KBM-7 (cell line): ENCODE data around the gene CBARP.
"Not testable (repeated sequence)": the region's sequence is repeated elsewhere in the genome, so short reads cannot be mapped to it uniquely, and the experiment has no call there.

Experiments used
- DNase-seq: peaks from one replicate; pipeline ENCODE4 v3.0.0-alpha.2; 2015
- in situ Hi-C: fragments of 300-500 bp; cut with MboI; formaldehyde crosslinking; loops from 2 replicates; pipeline ENCODE4 v1.14.3; 2020; ENCODE audit warnings: low sequenced_read_pairs, low pct_unique_long_range_greater_than_20kb, mixed read lengths

CBARP gene

DNA sequence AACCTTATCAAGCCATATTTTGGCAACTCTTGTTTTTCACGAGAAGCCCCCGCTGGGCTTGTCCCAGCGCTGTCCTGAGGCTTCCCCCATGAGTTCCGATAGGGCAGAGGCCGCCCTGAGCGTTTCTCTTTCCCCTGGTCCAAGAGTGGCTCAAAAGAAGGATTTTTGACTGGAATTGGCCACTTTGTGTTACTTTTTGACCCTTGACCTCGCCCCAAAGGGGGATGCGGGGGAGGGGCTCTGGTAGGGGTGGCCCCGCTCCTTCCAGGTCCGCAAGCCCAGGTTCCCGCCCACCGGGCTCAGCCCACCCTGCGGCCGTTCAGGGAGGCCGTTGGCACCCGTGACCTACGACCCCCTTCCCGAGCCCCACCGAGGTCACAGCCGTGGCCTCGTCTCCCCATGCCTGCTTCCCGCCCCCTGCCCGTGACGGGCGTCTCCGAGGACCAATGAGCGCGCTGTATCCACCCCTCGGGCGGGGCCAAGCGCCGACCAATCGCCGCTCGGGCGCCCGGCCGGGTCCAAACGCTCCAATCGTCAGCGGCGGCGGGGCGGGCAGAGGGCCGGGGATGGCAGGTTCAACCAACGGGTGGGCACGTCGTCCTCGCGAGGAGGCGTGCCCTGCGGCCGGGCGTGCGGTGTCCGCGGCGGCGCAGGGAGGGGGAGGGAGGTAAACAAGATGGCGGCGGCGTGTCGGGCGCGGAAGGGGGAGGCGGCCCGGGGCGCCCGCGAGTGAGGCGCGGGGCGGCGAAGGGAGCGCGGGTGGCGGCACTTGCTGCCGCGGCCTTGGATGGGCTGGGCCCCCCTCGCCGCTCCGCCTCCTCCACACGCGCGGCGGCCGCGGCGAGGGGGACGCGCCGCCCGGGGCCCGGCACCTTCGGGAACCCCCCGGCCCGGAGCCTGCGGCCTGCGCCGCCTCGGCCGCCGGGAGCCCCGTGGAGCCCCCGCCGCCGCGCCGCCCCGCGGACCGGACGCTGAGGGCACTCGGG, 32.4 kb downstream of the CBARP start, which contains the start of gene STK11:
Gene STK11, plus strand, starts transcription at position 665 of the 986 bp plus-strand sequence. CDS start 1,136 bp downstream, outside the sequence.
- in situ Hi-C loops = no loop called here
- DNase-seq = peak; percentile 97

DNA sequence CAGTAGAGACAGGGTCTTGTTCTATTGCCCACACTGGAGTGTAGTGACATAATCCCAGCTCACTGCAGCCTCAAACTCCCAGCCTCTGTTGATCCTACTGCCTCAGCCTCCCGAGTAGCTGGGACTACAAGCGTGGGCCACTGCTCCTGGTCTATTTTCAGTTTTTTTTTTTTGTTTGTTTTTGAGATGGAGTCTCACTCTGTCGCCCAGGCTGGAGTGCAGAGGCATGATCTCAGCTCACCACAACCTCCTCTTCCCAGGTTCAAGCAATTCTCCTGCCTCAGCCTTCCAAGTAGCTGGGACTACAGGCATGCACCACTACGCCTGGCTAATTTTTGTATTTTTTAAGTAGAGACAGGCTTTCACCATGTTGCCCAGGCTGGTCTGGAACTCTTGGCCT, 37.2 kb downstream of the CBARP start:
- DNase-seq, in situ Hi-C loops: not testable (repeated sequence)

DNA sequence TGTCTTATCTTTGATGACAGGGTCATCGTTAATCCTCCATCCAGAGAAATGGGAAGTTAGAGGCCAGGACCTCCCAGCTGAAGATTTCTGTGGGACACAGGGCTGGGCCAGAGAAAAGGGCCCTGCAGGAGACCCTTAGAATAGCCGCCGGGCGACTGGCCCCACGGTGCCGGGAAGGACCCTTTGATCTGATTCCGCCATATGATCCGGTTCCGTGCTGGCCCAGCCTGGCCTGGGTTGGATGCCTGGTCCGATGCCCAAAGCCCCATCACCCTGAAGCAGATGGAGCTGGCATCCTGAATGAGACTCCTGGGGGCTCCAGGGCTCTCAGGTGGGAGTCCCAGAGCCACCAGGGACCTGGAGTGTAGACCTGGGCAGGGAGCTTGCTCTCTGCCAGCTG, 38.3 kb downstream of the CBARP start:
- in situ Hi-C loops = no loop called here
- no peak for DNase-seq

DNA sequence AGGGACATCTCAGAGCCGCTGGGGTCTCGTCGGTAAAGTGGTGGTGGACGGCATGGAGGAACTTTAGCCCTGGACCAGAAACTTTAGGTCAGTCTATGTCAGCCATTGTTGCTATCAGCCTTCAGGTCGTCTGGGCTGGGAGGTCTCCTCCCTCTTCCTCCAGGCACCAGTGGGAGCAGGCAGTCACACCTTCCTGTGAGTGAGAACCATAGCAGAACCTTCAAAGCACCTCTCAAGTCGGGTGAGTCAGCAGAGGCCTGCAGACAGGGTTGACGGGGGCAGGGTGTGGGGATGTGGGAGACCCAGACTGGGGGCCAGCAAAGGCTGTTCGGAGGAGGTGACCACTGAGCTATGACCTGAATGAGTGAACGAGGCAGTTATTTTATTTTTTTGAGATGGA, 48.4 kb downstream of the CBARP start:
- in situ Hi-C loops = loop anchor here (10.0 kb wide), 1 partner anchor 65 kb away; no protein-coding TSS in a partner anchor
- DNase-seq = no peak

DNA sequence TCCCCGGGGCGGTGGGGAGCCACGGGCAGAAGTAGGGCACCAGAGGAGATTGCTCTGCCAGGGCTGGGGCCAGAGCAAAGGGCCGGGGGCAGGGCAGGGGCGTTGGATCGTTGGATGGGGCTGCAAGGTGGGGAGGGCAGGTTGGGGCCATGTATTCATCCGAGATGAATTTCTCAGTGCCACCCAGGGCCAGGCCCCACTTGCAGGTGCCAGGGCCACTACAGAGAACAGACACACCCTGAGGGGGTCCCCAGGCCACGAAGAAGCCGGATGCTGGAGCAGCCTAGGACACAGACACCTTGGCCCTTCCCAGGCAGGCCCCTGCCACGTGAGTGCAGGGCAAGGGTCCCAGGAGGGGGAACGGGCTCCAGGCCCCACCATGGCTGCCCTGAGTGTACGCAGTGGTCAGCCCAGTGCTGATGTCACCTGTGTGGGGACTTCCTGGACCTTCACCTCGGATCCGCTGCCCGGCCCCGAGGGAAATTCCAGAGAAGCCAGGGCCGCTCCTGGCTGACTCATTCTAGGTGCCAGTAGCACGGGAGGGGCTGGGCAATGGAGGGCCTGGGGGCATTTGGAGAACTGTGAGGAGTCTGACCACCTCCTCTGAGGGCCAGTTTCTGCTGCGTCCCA, 54.1 kb downstream of the CBARP start:
- in situ Hi-C loops = loop anchor here (10.0 kb wide), 1 partner anchor 59 kb away; no protein-coding TSS in a partner anchor
- no peak for DNase-seq

DNA sequence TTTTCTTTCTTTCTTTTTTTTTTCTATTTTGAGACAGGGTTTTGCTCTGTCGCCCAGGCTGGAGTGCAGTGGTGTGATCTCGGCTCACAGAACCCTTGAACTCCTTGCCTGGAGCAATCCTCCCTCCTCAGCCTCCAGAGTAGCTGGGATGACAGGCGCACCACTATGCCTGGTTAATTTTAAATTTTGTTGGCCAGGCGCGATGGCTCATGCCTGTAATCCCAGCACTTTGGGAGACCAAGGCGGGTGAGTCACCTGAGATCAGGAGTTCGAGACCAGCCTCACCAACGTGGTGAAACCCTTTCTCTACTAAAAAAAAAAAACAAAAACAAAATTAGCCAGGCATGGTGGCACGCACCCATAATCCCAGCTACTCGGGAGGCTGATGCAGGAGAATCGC, 55.1 kb downstream of the CBARP start:
- DNase-seq = no peak
- in situ Hi-C loops = loop anchor here (10.0 kb wide), 1 partner anchor 58 kb away; no protein-coding TSS in a partner anchor

DNA sequence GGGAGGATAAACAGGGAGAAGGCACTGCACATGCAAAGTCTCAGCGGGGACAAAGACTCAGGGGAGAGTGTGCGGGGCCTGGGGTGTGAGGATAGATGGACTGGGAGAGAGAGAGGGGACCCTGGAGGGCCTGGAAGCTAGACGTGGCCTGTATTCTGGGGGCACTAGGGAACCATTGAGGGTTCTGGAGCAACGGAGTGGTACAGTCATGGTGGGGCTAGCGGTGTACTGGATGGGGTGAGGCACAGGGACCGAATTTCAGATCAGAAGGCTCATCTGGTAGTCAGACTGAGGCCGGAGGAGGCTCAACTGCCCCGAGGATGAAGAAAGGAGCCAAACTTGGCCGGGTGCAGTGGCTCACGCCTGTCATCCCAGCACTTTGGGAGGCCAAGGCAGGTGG, 55.7 kb downstream of the CBARP start:
- in situ Hi-C loops = loop anchor here (10.0 kb wide), 1 partner anchor 57 kb away; no protein-coding TSS in a partner anchor
- no peak for DNase-seq

DNA sequence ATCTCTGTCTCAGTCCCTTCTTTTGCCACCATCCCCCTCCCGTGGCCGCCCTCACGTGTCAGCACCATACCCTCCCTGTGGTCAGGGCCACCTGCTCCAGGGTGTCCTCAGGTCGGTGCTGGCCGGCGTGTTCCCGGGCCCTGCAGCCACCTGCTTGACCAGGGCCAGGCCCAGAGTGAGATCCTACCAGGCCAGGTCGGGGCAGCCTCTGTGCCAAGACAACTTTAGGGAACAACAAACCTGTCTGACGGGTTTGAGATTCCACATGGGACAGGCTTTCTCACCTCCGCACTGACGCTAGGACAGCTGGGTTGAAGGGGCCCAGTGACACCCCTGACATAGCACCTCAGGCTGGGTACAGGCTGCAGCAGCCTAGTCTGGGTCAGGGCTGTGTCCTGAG, 56.2 kb downstream of the CBARP start:
- in situ Hi-C loops = loop anchor here (10.0 kb wide), 1 partner anchor 57 kb away; no protein-coding TSS in a partner anchor
- no peak for DNase-seq
